Measurements from ENCODE around the gene MAT2B. TPM values are rescaled to one million over a fixed set of nuclear protein-coding genes. Genes with fewer than 3 reads are reported as not detected.

MAT2B gene
- total RNA-seq, 4 donors from 2014 or later = 20.8 to 55.3 (median 44.8) TPM

DNA sequence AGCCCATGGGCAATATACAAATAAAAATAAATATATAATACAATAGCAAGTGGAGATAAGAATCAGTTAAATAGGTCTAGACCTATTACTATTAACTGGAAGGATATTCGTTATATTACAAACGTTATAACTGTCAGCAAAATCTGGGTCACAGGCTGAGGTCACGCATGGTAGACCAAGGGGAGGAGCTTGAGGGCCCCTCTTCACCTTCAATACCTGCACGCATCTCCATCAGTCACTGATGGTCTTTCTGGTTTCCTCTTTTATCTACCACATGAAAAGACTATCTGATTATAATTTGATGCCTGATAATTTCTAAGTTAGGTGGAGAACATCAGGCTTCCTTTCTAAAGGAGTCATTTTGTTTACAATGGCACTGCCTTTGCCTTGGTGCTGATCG lies 43.2 kb downstream of the MAT2B start:
- Histone ChIP-seq H3K4me3 (no peak overlapping the region), H3K27ac (no peak overlapping the region), H3K36me3 (no peaks in the 10 kb centered on the region), H3K27me3 (no peaks in the 10 kb centered on the region), H3K4me1 (peaks cover 0 to 6% (median 0%) of the 10 kb centered on the region in 3 donors), H3K9me3 (no peaks in the 10 kb centered on the region)
- no peak for DNase-seq
- TF ChIP-seq, protein P1, sequence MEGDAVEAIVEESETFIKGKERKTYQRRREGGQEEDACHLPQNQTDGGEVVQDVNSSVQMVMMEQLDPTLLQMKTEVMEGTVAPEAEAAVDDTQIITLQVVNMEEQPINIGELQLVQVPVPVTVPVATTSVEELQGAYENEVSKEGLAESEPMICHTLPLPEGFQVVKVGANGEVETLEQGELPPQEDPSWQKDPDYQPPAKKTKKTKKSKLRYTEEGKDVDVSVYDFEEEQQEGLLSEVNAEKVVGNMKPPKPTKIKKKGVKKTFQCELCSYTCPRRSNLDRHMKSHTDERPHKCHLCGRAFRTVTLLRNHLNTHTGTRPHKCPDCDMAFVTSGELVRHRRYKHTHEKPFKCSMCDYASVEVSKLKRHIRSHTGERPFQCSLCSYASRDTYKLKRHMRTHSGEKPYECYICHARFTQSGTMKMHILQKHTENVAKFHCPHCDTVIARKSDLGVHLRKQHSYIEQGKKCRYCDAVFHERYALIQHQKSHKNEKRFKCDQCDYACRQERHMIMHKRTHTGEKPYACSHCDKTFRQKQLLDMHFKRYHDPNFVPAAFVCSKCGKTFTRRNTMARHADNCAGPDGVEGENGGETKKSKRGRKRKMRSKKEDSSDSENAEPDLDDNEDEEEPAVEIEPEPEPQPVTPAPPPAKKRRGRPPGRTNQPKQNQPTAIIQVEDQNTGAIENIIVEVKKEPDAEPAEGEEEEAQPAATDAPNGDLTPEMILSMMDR (IDR thresholded peaks at IDR 0.05) = no peak
- TF ChIP-seq POLR2A (IDR thresholded peaks at IDR 0.05) = no peak
- intact Hi-C loops (cut with DNase I) = no loop called here
- 65 to 76% methylated on average over 5 of the region's 5 CpGs for WGBS, 2 donors

DNA sequence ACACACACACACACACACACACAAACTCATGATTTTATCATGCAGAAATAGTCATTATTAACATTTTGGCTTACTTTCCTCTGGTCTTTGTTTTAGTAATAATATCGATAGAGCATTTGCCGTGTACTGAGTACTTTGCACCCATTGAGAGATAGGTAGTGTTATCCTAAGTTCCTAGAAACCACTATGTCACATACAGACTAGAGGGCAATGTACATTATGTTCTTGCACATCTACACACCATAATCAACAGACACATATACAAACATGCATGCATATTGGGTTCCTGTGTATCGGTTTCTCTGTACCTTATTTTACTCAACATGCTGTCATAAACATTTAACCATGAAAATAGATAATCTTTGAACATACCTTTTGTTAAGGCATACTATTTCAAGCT lies 45.7 kb downstream of the MAT2B start:
- Histone ChIP-seq H3K4me3 (no peak overlapping the region), H3K27me3 (no peaks in the 10 kb centered on the region), H3K36me3 (no peaks in the 10 kb centered on the region), H3K9me3 (no peaks in the 10 kb centered on the region), H3K4me1 (peaks cover 0 to 6% (median 0%) of the 10 kb centered on the region in 3 donors), H3K27ac (no peak overlapping the region)
- whole genome bisulfite sequencing, 2 donors = 94 to 97% methylated on average over 3 of the region's 3 CpGs
- intact Hi-C loops (cut with DNase I) = no loop called here
- TF ChIP-seq, protein P1 (IDR thresholded peaks at IDR 0.05) = no peak
- no peak for TF ChIP-seq POLR2A (IDR thresholded peaks at IDR 0.05)
- no peak for DNase-seq

DNA sequence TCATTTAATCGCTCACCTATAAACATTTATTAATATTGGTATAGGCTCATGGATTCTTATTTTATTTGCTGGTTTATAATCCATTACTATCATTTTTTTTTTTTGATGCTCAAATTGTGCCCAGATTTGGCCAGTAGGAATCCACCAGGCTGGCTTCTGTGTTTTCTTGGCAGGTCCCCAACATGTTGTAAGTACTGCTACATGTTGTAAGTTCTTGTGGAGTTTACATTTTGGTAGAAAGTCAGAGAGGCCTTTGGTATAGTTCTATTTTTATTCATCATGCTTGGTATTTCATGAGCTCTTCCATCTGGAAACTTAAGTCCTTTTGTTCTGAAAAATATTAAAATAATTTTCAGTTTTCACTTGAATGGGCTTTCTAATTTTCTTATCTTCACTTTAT lies 47.1 kb downstream of the MAT2B start:
- TF ChIP-seq, protein P1 (IDR thresholded peaks at IDR 0.05) = no peak
- no peak for TF ChIP-seq POLR2A (IDR thresholded peaks at IDR 0.05)
- Histone ChIP-seq H3K36me3 (no peaks in the 10 kb centered on the region), H3K4me3 (no peak overlapping the region), H3K27me3 (no peaks in the 10 kb centered on the region), H3K4me1 (peaks cover 0 to 6% (median 0%) of the 10 kb centered on the region in 3 donors), H3K9me3 (no peaks in the 10 kb centered on the region), H3K27ac (no peak overlapping the region)
- intact Hi-C loops (cut with DNase I) = no loop called here
- no peak for DNase-seq
- 85 to 94% methylated on average over 1 of the region's 1 CpG for WGBS, 2 donors

DNA sequence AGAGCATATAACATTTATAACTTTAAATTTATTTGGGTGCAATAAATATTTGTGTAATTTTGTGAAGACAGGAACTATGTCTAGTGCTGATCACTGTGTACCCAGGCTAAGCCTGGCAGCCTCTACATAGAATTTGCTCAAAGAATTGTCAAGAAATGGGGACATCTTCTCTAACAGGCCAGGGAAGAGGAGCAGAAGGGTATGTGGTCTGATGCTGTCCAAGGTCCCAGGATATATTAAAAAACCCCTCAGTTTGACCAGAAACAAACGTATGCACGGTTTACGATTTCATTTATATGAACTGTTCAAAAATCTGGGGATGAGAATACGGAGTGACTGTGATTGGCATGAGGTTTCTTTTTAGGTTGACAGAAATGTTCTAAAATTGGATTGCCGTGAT lies 55.9 kb downstream of the MAT2B start:
- Histone ChIP-seq H3K9me3 (no peaks in the 10 kb centered on the region), H3K4me1 (peaks cover 9 to 19% (median 10%) of the 10 kb centered on the region in 3 donors), H3K4me3 (no peak overlapping the region), H3K36me3 (no peaks in the 10 kb centered on the region), H3K27ac (no peak overlapping the region), H3K27me3 (peaks cover 0 to 19% (median 0%) of the 10 kb centered on the region in 4 donors)
- intact Hi-C loops (cut with DNase I) = loop anchor here (10.0 kb wide), 1 partner anchor 943 kb away; no protein-coding TSS in a partner anchor
- 83 to 90% methylated on average over 5 of the region's 5 CpGs for WGBS, 2 donors
- TF ChIP-seq, protein P1 (IDR thresholded peaks at IDR 0.05) = no peak
- TF ChIP-seq POLR2A (IDR thresholded peaks at IDR 0.05) = no peak
- no peak for DNase-seq

DNA sequence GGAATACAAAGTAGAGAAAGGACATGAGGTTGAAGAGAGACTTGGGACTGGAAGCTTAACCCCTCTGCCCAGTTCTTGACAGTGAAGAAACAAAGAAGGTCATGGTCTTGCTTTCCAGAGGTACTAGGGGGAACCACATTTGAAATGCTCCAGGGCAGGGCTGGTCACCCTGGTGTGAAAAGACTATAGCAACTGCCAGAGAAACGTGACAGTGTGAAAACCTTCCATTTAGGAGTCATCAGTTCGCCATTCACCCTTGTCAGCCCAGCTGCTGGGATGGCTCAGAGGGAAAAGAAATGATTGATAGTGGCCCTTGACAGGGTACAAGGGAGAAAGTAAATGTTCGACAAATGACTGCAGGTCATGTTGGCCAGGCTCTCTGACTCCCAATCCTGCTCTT lies 56.7 kb downstream of the MAT2B start:
- Histone ChIP-seq H3K27me3 (peaks cover 0 to 24% (median 0%) of the 10 kb centered on the region in 4 donors), H3K36me3 (no peaks in the 10 kb centered on the region), H3K9me3 (no peaks in the 10 kb centered on the region), H3K27ac (no peak overlapping the region), H3K4me3 (no peak overlapping the region), H3K4me1 (peaks cover 10 to 23% (median 11%) of the 10 kb centered on the region in 3 donors)
- intact Hi-C loops (cut with DNase I) = loop anchor here (10.0 kb wide), 1 partner anchor 943 kb away; no protein-coding TSS in a partner anchor
- 33 to 62% methylated on average over 3 of the region's 3 CpGs for WGBS, 2 donors
- DNase-seq = no peak
- TF ChIP-seq POLR2A (IDR thresholded peaks at IDR 0.05) = no peak
- TF ChIP-seq, protein P1 (IDR thresholded peaks at IDR 0.05) = no peak
